CD4-positive, alpha-beta memory T cell (primary cell): ENCODE measurements around the gene TMEM256. TPM values are rescaled to one million over a fixed set of nuclear protein-coding genes. Genes with fewer than 3 reads are reported as not detected.

ENCODE experiments used
- CTCF ChIA-PET: fragments of 350-600 bp; sonication (Branson Sonifier 250); formaldehyde crosslinking; loops from one replicate; lab custom pipeline; 2021; ENCODE audit warnings: inconsistent platforms; ENCODE audit not compliant: partially characterized antibody; lab: Charles Lee
- POLR2A ChIA-PET: fragments of 350-600 bp; sonication (Branson Sonifier 250); formaldehyde crosslinking; loops from one replicate; lab custom pipeline; 2021; ENCODE audit not compliant: partially characterized antibody; lab: Charles Lee
- DNase-seq, 5 donors: peaks; one replicate each; pipeline versions ENCODE4 v3.0.0 to v3.0.0-alpha.2; 2020 to 2022; ENCODE audit warnings: mixed read lengths in 1 of 5
- H3K27ac ChIP-seq: one replicate; pipeline ENCODE4 v1.7.0; 2013; ENCODE audit warnings: low read depth, low read length
- H3K27me3 ChIP-seq: 2 replicates; pipeline ENCODE4 v1.7.0; 2013; ENCODE audit warnings: mild to moderate bottlenecking, low read length, moderate library complexity; ENCODE audit not compliant: insufficient read depth
- H3K36me3 ChIP-seq: 2 replicates; pipeline ENCODE4 v1.7.0; 2013; ENCODE audit warnings: mild to moderate bottlenecking, low read length, moderate library complexity; ENCODE audit not compliant: insufficient read depth
- H3K4me1 ChIP-seq: 2 replicates; pipeline ENCODE4 v1.7.0; 2013; ENCODE audit warnings: mild to moderate bottlenecking, low read length, moderate library complexity; ENCODE audit not compliant: insufficient read depth
- H3K4me3 ChIP-seq, 2 donors: one replicate each; pipeline ENCODE4 v1.7.0; 2013; ENCODE audit warnings: low read length in 2 of 2, mild to moderate bottlenecking in 1 of 2
- H3K9me3 ChIP-seq, 2 donors: one replicate each; pipeline ENCODE4 v1.7.0; 2013; ENCODE audit warnings: low read length in 2 of 2, control low read depth in 1 of 2; ENCODE audit not compliant: control insufficient read depth in 1 of 2
- H3K27ac Mint-ChIP-seq, 7 donors: one replicate each; pipeline ENCODE4 v1.8.0; 2020 to 2021; ENCODE audit warnings: mixed read lengths in 7 of 7, mild to moderate bottlenecking in 6 of 7, inconsistent platforms in 3 of 7, moderate library complexity in 3 of 7
- H3K27me3 Mint-ChIP-seq, 2 donors: one replicate each; pipeline ENCODE4 v1.8.0; 2020 to 2021; ENCODE audit warnings: mixed read lengths in 2 of 2
- H3K36me3 Mint-ChIP-seq, 2 donors: one replicate each; pipeline ENCODE4 v1.8.0; 2020 to 2021; ENCODE audit warnings: mixed read lengths in 2 of 2, inconsistent platforms in 1 of 2, mild to moderate bottlenecking in 1 of 2
- H3K4me1 Mint-ChIP-seq, 4 donors: one replicate each; pipeline ENCODE4 v1.8.0; 2020 to 2021; ENCODE audit warnings: mixed read lengths in 4 of 4, mild to moderate bottlenecking in 1 of 4
- H3K4me3 Mint-ChIP-seq, 8 donors: one replicate each; pipeline ENCODE4 v1.8.0; 2020 to 2021; ENCODE audit warnings: mixed read lengths in 8 of 8, mild to moderate bottlenecking in 7 of 8, moderate library complexity in 6 of 8, inconsistent platforms in 3 of 8
- H3K9me3 Mint-ChIP-seq, 8 donors: one replicate each; pipeline ENCODE4 v1.8.0; 2020 to 2021; ENCODE audit warnings: mixed read lengths in 8 of 8, mild to moderate bottlenecking in 5 of 8, inconsistent platforms in 3 of 8, moderate library complexity in 1 of 8
- intact Hi-C: fragments of 100-400 bp; cut with micrococcal nuclease; formaldehyde crosslinking; loops from one replicate; pipeline ENCODE4 v1.15.1; 2023
- polyA plus RNA-seq, 2 donors: library from polyadenylated mRNA; unstranded; fragments of 300-500 nt; fragmentation: Illumina TruSeq; gene quantifications; one replicate each; pipeline ENCODE4 v1.2.3, GENCODE V29; 2021
- total RNA-seq, 2 experiments: library from RNA; stranded (reverse); gene quantifications; one replicate each; pipeline ENCODE4 v1.2.3, GENCODE V29; 2021

The TMEM256 gene
- total and polyA plus RNA-seq, 4 experiments from 2014 or later, result 35.4 to 51.1 (median 44.1) TPM

- Mint-ChIP-seq H3K36me3 (peaks cover 34 to 55% of the 10 kb centered on the region in 2 donors), H3K27me3 (no peaks in the 10 kb centered on the region), H3K9me3 (peaks cover 0 to 3% (median 0%) of the 10 kb centered on the region in 8 donors), H3K4me1 (peaks cover 11 to 51% (median 32%) of the 10 kb centered on the region in 4 donors), H3K4me3 (no peak overlapping the region), H3K27ac (peak overlapping the region in 5 of 7 donors; percentile 12 to 65 (median 25))
- Histone ChIP-seq H3K4me1 (peaks cover 48% of the 10 kb centered on the region), H3K9me3 (no peaks in the 10 kb centered on the region), H3K36me3 (peaks cover 42% of the 10 kb centered on the region), H3K27me3 (no peaks in the 10 kb centered on the region), H3K27ac (peak overlapping the region; percentile 10), H3K4me3 (no peak overlapping the region)
- no peak for DNase-seq
- ChIA-PET CTCF (interaction anchor here (1.0 to 3.3 kb wide), 2 partner anchors 34 to 47 kb away, joined by 3 to 14 read pairs; partner anchors contain the start of gene TMEM95), POLR2A (interaction anchor here (0.7 to 6.8 kb wide), 4 partner anchors 10 to 48 kb away, joined by 3 to 69 read pairs (median 3); partner anchors contain the start of gene TMEM256)
- intact Hi-C loops, result loop anchor here (5.0 kb wide), 1 partner anchor 38 kb away; the partner anchor contains the start of gene KCTD11
Measured at GRCh38 chr17:7389924-7390910, 13.7 kb downstream of the TMEM256 start.

- Mint-ChIP-seq H3K36me3 (peaks cover 34 to 56% of the 10 kb centered on the region in 2 donors), H3K27me3 (no peaks in the 10 kb centered on the region), H3K27ac (no peak overlapping the region), H3K9me3 (no peaks in the 10 kb centered on the region), H3K4me3 (no peak overlapping the region), H3K4me1 (peaks cover 11 to 53% (median 32%) of the 10 kb centered on the region in 4 donors)
- ChIA-PET CTCF (interaction anchor here (0.7 to 3.3 kb wide), 2 partner anchors 33 to 47 kb away, joined by 4 to 14 read pairs; partner anchors contain the start of gene TMEM95), POLR2A (interaction anchor here (1.1 to 6.8 kb wide), 4 partner anchors 9 to 38 kb away, joined by 3 to 69 read pairs (median 8); partner anchors contain the start of gene TMEM256)
- Histone ChIP-seq H3K4me3 (no peak overlapping the region), H3K27me3 (no peaks in the 10 kb centered on the region), H3K36me3 (peaks cover 42% of the 10 kb centered on the region), H3K27ac (no peak overlapping the region), H3K9me3 (no peaks in the 10 kb centered on the region), H3K4me1 (peaks cover 51% of the 10 kb centered on the region)
- intact Hi-C loops, result no loop called here
- DNase-seq, result no peak
Measured at GRCh38 chr17:7388856-7389255, 15.0 kb downstream of the TMEM256 start.

GRCh38 chr17:7384489-7385081, 19.3 kb downstream of the TMEM256 start:
- peaks cover 0 to 1% (median 0%) of the 10 kb centered on the region in 8 donors for H3K9me3 Mint-ChIP-seq
- DNase-seq, result no peak
- intact Hi-C loops, result loop anchor here (1.0 kb wide), 3 partner anchors 10 to 51 kb away; partner anchors contain the start of genes PLSCR3, TMEM102 and TMEM256

GRCh38 chr17:7383742-7384488, 20.0 kb downstream of the TMEM256 start:
- intact Hi-C loops, result loop anchor here (1.0 kb wide), 3 partner anchors 10 to 51 kb away; partner anchors contain the start of genes PLSCR3, TMEM102 and TMEM256
- peak overlapping the region; percentile 72 for H3K27ac ChIP-seq
- H3K9me3 Mint-ChIP-seq, result peaks cover 0 to 6% (median 0%) of the 10 kb centered on the region in 8 donors

More at GRCh38 chr17:7384489-7385081, 19.3 kb downstream of the TMEM256 start:
- Histone ChIP-seq H3K4me1 (peaks cover 19% of the 10 kb centered on the region), H3K27ac (peak overlapping the region; percentile 72), H3K36me3 (peaks cover 13% of the 10 kb centered on the region), H3K27me3 (peaks cover 9% of the 10 kb centered on the region), H3K4me3 (peak overlapping the region; percentile 42 to 86), H3K9me3 (no peaks in the 10 kb centered on the region)
- Mint-ChIP-seq H3K36me3 (peaks cover 6 to 26% of the 10 kb centered on the region in 2 donors), H3K27ac (peak overlapping the region; percentile 88 to 97 (median 94)), H3K4me1 (peaks cover 8 to 32% (median 13%) of the 10 kb centered on the region in 4 donors), H3K4me3 (peak overlapping the region; percentile 80 to 87 (median 82)), H3K27me3 (peaks cover 22 to 26% of the 10 kb centered on the region in 2 donors)
- ChIA-PET POLR2A (interaction anchor here (0.6 to 6.8 kb wide), 28 partner anchors 9 to 302 kb away, joined by 3 to 69 read pairs (median 6); partner anchors contain the start of genes ACAP1, FGF11, FXR2 and GPS2), CTCF (interaction anchor here (1.1 to 2.2 kb wide), 4 partner anchors 19 to 199 kb away, joined by 3 to 8 read pairs (median 4); partner anchors contain the start of genes MPDU1 and TMEM256)

GRCh38 chr17:7383371-7383741, 20.5 kb downstream of the TMEM256 start:
- H3K27me3 ChIP-seq, result peaks cover 9% of the 10 kb centered on the region
- peaks cover 8 to 28% (median 13%) of the 10 kb centered on the region in 4 donors for H3K4me1 Mint-ChIP-seq
- no peak for DNase-seq
- H3K9me3 ChIP-seq, result no peaks in the 10 kb centered on the region
- ChIA-PET POLR2A (interaction anchor here (0.9 to 6.8 kb wide), 19 partner anchors 9 to 304 kb away, joined by 3 to 69 read pairs (median 10); partner anchors contain the start of genes ACAP1, CHRNB1, GPS2 and KCTD11), CTCF (interaction anchor here (1.0 to 3.0 kb wide), 4 partner anchors 27 to 201 kb away, joined by 3 to 14 read pairs (median 4); partner anchors contain the start of genes MPDU1 and TMEM102)
- peaks cover 7 to 15% of the 10 kb centered on the region in 2 donors for H3K36me3 Mint-ChIP-seq
- peak overlapping the region in 1 of 2 donors; percentile 86 for H3K4me3 ChIP-seq
- intact Hi-C loops, result no loop called here
- H3K4me1 ChIP-seq, result peaks cover 16% of the 10 kb centered on the region
- H3K27me3 Mint-ChIP-seq, result peaks cover 28 to 32% of the 10 kb centered on the region in 2 donors
- peak overlapping the region; percentile 72 for H3K27ac ChIP-seq
- H3K27ac Mint-ChIP-seq, result peak overlapping the region in 3 of 7 donors; percentile 30 to 95 (median 78)
- peak overlapping the region in 6 of 8 donors; percentile 7 to 86 (median 67) for H3K4me3 Mint-ChIP-seq
- H3K36me3 ChIP-seq, result peaks cover under 1% of the 10 kb centered on the region
- peaks cover 0 to 6% (median 0%) of the 10 kb centered on the region in 8 donors for H3K9me3 Mint-ChIP-seq

More at GRCh38 chr17:7383742-7384488, 20.0 kb downstream of the TMEM256 start:
- peak; percentile 82 to 87 (median 84) for DNase-seq
- Histone ChIP-seq H3K4me3 (peak overlapping the region; percentile 42 to 86), H3K4me1 (peaks cover 16% of the 10 kb centered on the region), H3K9me3 (no peaks in the 10 kb centered on the region), H3K36me3 (peaks cover 6% of the 10 kb centered on the region), H3K27me3 (peaks cover 9% of the 10 kb centered on the region)
- Mint-ChIP-seq H3K4me1 (peaks cover 8 to 28% (median 13%) of the 10 kb centered on the region in 4 donors), H3K27ac (peak overlapping the region; percentile 88 to 97 (median 94)), H3K36me3 (peaks cover 7 to 19% of the 10 kb centered on the region in 2 donors), H3K27me3 (peaks cover 28 to 32% of the 10 kb centered on the region in 2 donors), H3K4me3 (peak overlapping the region; percentile 80 to 87 (median 82))
- ChIA-PET POLR2A (interaction anchor here (0.6 to 6.8 kb wide), 30 partner anchors 9 to 302 kb away, joined by 3 to 69 read pairs (median 6); partner anchors contain the start of genes ACAP1, CHRNB1, FGF11 and FXR2), CTCF (interaction anchor here (1.1 to 2.2 kb wide), 4 partner anchors 20 to 200 kb away, joined by 3 to 8 read pairs (median 4); partner anchors contain the start of genes MPDU1 and TMEM256)
